Transverse colon (tissue), 4 donors: ENCODE results near the gene PCID2. TPM values are rescaled to one million over a fixed set of nuclear protein-coding genes. Genes with fewer than 3 reads are reported as not detected.

Experiments
- DNase-seq: peaks from one replicate; pipeline ENCODE4 v3.0.0-alpha.2; 2019
- H3K27ac ChIP-seq, 4 donors: fragments of 200-600 bp; sonication (generic); 2 replicates each; pipeline ENCODE4 v1.5.1; 2016 to 2018; ENCODE audit warnings: inconsistent platforms in 4 of 4
- H3K27me3 ChIP-seq: fragments of 200-600 bp; sonication (generic); 2 replicates; pipeline ENCODE4 v1.5.1; 2017; ENCODE audit warnings: inconsistent platforms
- H3K36me3 ChIP-seq, 4 donors: fragments of 200-600 bp; sonication (generic); 2 replicates each; pipeline ENCODE4 v1.5.1; 2017 to 2019; ENCODE audit warnings: inconsistent platforms in 4 of 4
- H3K4me1 ChIP-seq, 4 donors: fragments of 200-600 bp; sonication (generic); 2 replicates each; pipeline ENCODE4 v1.5.1; 2017 to 2020; ENCODE audit warnings: inconsistent platforms in 4 of 4
- H3K4me3 ChIP-seq, 4 donors: fragments of 200-600 bp; sonication (generic); 1 replicate in 1 of 4; 2 replicates in 3 of 4; pipeline versions ENCODE4 v1.5.1 to v1.6.1; 2017 to 2019; ENCODE audit warnings: inconsistent platforms in 4 of 4
- H3K9me3 ChIP-seq, 2 donors: fragments of 200-600 bp; sonication (generic); 2 replicates each; pipeline ENCODE4 v1.5.1; 2017 to 2019; ENCODE audit warnings: inconsistent platforms in 2 of 2
- CTCF ChIP-seq, 5 experiments: fragments of 200-600 bp in 3 of 5; fragments of 450-650 bp in 2 of 5; sonication (generic) in 3 of 5; IDR thresholded peaks; 1 replicate in 2 of 5; 2 replicates in 3 of 5; pipeline ENCODE4 v1.5.1; 2016 to 2017; ENCODE audit warnings: antibody characterized with exemption in 5 of 5, inconsistent platforms in 3 of 5, mild to moderate bottlenecking in 2 of 5, moderate library complexity in 1 of 5
- EP300 ChIP-seq: sonication (generic); formaldehyde crosslinking; IDR thresholded peaks from one replicate; pipeline ENCODE4 v1.6.1; 2017; ENCODE audit warnings: antibody characterized with exemption, low read depth
- POLR2A ChIP-seq: fragments of 450-650 bp; IDR thresholded peaks from one replicate; pipeline ENCODE4 v1.6.1; 2016; ENCODE audit warnings: antibody characterized with exemption, mild to moderate bottlenecking, moderate library complexity
- POLR2AphosphoS5 ChIP-seq, 3 donors: sonication (generic); formaldehyde crosslinking; IDR thresholded peaks; one replicate each; pipeline ENCODE4 v1.6.1; 2016; ENCODE audit warnings: antibody characterized with exemption in 3 of 3
- WGBS, 2 donors: methylation state at CpG; one replicate each; pipeline ENCODE4 v1.1.5; 2018; ENCODE audit warnings: low coverage in 1 of 2; 5-methylcytosine and 5-hydroxymethylcytosine counted together
- in situ Hi-C, 4 donors: fragments of 200-750 bp; cut with MboI; loops; one replicate each; pipeline versions ENCODE4 v1.15.0 to v1.15.1; 2017; ENCODE audit warnings: low sequenced_read_pairs in 3 of 4, low pct_ligation_motif_present in 1 of 4, low pct_unique_long_range_greater_than_20kb in 1 of 4
- intact Hi-C: fragments of 100-400 bp; cut with DNase I; formaldehyde crosslinking; loops from one replicate; pipeline ENCODE4 v1.15.1; 2023; ENCODE audit warnings: low total_unique reads
- total RNA-seq, 4 donors: library from RNA; depleted of rRNA; stranded (reverse); fragments of >200 nt; gene quantifications; one replicate each; pipeline ENCODE4 v1.1.0, GENCODE V29; 2016

PCID2 gene
- total RNA-seq, 4 donors from 2014 or later: 13.1 to 87.6 (median 41.3) TPM

- peaks cover 2 to 10% (median 7%) of the 10 kb centered on the region in 4 donors for H3K4me1 ChIP-seq
- WGBS, 2 donors: 62 to 64% methylated on average over 6 to 16 of the region's 16 CpGs
- intact Hi-C loops: no loop called here
- DNase-seq: no peak
- H3K4me3 ChIP-seq: no peak within 1 kb of the TSS
- TF ChIP-seq POLR2AphosphoS5 (IDR thresholded peaks at IDR 0.05) (no peak), POLR2A (no peak), CTCF (IDR thresholded peaks at IDR 0.05) (no peak), EP300 (no peak)
- in situ Hi-C loops: no loop called here
- H3K36me3 ChIP-seq: no peaks in the 10 kb centered on the region
- H3K27me3 ChIP-seq: peaks cover 15% of the 10 kb centered on the region
- no peak within 1 kb of the TSS for H3K27ac ChIP-seq
- no peaks in the 10 kb centered on the region for H3K9me3 ChIP-seq
These were observed 50.3 kb downstream of the PCID2 start, which contains the start of gene PROZ for GRCh38 chr13:113157929-113158747. Gene PROZ, plus strand, starts transcription at chr13:113158648. Its CDS starts 13 bp downstream, at chr13:113158661.

- TF ChIP-seq POLR2A: no peak
- TF ChIP-seq EP300: no peak
- no peak for TF ChIP-seq POLR2AphosphoS5 (IDR thresholded peaks at IDR 0.05)
- H3K4me1 ChIP-seq: peaks cover 7 to 17% (median 13%) of the 10 kb centered on the region in 4 donors
- no peaks in the 10 kb centered on the region for H3K36me3 ChIP-seq
- no peak overlapping the region for H3K4me3 ChIP-seq
- intact Hi-C loops (no loop called here), in situ Hi-C loops (no loop called here)
- H3K9me3 ChIP-seq: no peaks in the 10 kb centered on the region
- peaks cover 11% of the 10 kb centered on the region for H3K27me3 ChIP-seq
- H3K27ac ChIP-seq: no peak overlapping the region
- DNase-seq: no peak
- WGBS, 2 donors: 81 to 89% methylated on average over 5 to 12 of the region's 12 CpGs
These were observed 51.1 kb downstream of the PCID2 start for GRCh38 chr13:113157206-113157928.

- DNase-seq: no peak
- Histone ChIP-seq H3K4me3 (no peak overlapping the region), H3K27ac (no peak overlapping the region), H3K9me3 (no peaks in the 10 kb centered on the region), H3K27me3 (peaks cover 14% of the 10 kb centered on the region), H3K36me3 (no peaks in the 10 kb centered on the region), H3K4me1 (peaks cover 7 to 23% (median 13%) of the 10 kb centered on the region in 4 donors)
- no peak for TF ChIP-seq POLR2A
- no peak for TF ChIP-seq EP300
- TF ChIP-seq POLR2AphosphoS5 (IDR thresholded peaks at IDR 0.05): no peak
- no peak for TF ChIP-seq CTCF (IDR thresholded peaks at IDR 0.05)
- in situ Hi-C loops (no loop called here), intact Hi-C loops (no loop called here)
- WGBS, 2 donors: 87 to 93% methylated on average over 3 to 9 of the region's 9 CpGs
These were observed 52.4 kb downstream of the PCID2 start for GRCh38 chr13:113155982-113156655.

- intact Hi-C loops (no loop called here), in situ Hi-C loops (no loop called here)
- TF ChIP-seq POLR2AphosphoS5 (IDR thresholded peaks at IDR 0.05) (no peak), POLR2A (no peak), EP300 (no peak), CTCF (IDR thresholded peaks at IDR 0.05) (no peak)
- Histone ChIP-seq H3K9me3 (no peaks in the 10 kb centered on the region), H3K4me3 (no peak overlapping the region), H3K27ac (no peak overlapping the region), H3K27me3 (peaks cover 10% of the 10 kb centered on the region), H3K36me3 (no peaks in the 10 kb centered on the region), H3K4me1 (peaks cover 7 to 23% (median 13%) of the 10 kb centered on the region in 4 donors)
- no peak for DNase-seq
- WGBS, 2 donors: 92 to 100% methylated on average over 1 to 3 of the region's 3 CpGs
These were observed 53.3 kb downstream of the PCID2 start for GRCh38 chr13:113155201-113155600.
